GM03348 (cell line): ENCODE data around the gene MXI1.
A peak's percentile ranks its signal among the peaks of the same experiment; 100 is the strongest.

ENCODE experiments used
- DNase-seq: peaks from one replicate; pipeline ENCODE4 v3.0.0; 2012; ENCODE audit warnings: low spot score

MXI1 gene

DNA sequence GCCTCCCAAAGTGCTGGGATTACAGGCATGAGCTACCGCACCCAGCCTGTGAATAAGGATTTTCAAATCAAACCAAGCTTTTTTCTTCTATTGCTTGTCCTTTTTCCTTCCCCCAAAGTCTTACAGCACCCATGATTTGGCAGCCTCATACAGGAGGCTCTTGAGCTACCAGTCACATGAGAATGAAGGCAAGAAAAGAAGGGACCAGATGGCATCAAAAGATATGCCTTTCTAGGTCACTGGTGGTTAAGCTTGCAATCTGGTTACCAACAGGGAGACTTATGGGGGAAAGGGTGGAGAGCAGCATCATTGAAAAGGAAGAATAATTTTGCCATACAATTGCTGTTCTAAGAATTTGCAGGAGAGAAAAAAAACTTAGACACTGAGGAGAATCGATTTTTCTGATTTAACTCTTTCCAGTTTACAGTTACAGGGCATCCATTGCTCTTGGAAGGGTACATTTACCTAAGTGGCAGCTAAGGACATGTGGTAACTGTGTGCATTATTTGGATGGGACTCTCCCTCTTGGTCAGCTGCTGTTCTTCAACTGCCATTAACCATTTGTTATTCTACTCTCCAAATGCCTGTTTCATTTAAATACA, 67.8 kb downstream of the MXI1 start:
- no peak for DNase-seq

- no peak for DNase-seq
Observed at GRCh38 chr10:110276603-110277002, 69.2 kb downstream of the MXI1 start.

DNA sequence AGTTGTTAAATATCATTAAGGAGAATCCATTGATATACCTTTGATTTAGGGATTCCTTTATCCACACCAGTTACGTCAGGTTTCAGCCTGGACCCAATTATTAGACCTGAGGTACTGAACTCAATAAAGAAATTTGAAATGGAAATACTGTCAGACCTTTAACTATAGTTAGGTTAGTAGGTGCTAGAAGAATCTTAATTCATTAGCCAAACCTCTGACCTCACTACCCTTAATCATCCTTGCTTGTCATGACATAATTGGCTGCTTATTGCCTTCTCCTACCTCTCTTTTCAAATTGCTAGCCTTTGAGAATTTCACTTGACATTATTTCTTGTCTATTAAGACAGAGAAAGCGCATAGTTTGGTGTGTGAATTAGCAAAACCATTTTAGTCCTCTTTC, 70.2 kb downstream of the MXI1 start:
- DNase-seq = no peak

DNA sequence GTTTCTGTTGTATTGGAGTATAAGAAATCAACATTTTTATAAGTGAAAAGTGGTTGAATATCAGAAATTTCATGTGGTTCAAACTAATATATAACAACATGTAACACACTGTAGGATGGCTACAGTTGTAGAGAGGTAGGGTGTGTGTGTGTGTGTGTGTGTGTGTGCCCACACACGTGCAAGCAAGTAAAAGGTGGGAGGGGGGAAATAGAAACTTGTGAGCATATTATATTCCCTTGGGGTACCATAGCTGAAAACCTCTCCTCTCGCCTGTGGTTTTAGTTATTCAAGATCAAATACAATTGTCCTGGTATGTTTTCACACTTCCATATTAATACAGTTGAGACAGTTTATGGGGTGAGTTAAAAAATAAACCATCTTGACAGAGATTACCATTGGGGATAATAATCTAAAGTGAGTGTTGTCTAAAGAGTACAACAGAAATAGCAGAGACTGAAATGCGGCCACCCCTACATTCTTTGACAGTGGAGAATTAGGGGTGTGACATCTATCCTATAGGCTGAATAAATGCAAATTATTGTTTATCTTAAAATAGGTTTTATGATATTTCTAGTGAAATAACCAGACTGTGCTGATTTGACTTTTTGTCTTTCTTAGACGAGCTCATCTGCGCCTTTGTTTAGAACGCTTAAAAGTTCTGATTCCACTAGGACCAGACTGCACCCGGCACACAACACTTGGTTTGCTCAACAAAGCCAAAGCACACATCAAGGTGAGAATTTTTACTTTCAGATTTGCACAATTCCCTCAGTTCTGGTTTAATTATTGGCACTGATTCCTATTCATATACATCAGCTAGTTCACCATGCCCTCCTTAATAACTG, 71.4 kb downstream of the MXI1 start:
- no peak for DNase-seq

DNA sequence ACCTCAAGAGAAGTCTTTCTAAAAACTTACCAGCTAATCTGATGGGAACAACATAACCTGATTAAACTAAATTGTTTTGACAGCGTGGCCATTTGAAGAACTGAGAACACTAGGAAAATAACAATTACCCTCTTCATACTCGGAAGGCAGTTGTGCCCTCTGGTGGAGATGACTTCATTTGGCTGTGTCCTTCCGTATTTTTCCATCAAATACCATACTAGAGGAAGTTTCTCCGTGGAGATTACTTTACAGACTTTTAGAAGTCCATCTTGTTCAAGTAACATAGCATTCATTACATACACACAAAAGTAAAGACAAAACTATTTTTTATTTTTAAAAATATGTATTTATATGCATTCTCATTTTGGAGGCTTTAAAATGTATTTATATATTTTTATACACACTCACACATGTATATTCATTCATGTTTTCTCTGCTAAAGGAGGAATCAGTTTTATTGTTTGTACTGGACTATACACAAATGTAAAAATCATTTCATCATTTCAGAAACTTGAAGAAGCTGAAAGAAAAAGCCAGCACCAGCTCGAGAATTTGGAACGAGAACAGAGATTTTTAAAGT, 72.1 kb downstream of the MXI1 start:
- DNase-seq = peak; percentile 71

GRCh38 chr10:110284262-110284661, 76.9 kb downstream of the MXI1 start:
- DNase-seq = no peak

DNA sequence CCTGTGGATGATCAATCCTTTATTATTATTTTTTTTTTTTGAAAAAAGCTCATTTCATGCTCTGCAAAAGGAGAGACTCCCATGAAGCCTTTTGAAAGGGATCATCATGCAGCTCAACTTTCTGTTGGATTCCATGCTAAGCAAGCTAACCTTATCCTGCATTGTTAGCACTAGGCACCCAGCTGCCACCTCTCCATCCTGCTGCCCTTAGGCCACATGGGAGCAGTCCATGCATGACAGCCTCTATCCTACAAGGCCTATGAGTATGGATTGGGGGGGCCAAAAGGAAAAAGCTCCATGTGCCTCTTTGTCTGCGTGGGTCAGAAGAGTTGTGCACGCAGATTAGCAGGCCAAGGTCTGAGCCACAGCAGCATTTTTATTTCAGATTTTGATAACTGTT, 78.1 kb downstream of the MXI1 start:
- no peak for DNase-seq

DNA sequence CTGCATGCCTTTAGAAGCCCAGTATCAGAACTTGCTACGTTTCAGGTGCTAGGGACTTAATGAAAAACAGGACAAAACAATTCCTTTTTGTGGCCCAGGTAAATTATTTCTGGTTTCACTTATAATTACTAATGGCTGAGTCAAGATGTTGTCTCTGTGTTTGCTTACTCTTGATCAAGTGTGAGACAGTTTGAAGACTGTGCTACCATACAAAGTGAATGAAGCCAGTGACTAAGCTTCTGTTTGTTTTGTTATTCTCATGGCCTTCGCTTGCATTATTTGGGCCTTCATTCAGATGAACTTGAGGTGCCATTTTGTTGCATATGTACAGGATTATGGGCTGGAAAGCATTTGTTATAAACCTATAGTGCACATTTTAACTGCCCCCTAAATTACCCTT, 79.4 kb downstream of the MXI1 start:
- DNase-seq = no peak

DNA sequence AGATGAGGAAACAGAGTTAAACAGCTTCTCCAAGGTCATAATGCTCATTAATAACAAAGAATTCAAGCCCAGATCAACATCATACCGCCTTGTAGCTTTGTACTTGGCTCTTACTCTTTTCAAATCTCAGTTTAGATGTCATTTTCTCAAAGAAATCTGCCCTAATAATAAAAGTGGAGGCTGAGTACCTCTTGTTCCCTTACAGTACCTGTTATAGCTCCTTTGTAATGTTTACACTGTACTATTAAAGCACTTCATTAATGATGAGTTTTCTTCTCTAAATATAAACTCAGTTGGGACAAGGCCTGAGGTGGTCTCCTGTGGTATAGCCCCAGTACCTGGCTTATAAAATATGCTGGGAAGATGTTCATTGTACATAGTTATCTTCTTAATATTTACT, 89.6 kb downstream of the MXI1 start:
- DNase-seq = no peak

DNA sequence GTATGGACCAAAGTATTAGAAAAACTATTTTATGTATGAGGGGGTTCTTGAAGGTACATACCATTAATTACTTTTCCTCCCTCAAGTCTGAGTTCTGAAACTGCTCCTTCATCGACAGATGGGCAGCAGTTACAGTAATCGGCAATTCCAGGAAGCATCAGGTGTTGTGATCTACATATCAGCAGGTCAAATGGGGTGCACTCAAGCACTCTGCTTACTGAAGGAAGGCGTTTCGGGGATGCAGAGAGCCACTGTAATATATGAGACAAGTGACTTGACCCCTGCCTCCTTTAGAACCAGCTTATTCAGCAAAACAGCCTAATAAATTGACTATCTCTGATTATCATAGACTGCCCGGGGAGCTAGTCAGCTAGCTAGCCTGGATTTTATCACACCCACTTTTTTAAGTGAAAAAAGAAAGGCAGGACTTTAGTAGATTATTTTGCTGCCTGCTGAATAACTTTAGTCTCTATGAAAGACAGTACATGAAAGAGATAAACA, 93.1 kb downstream of the MXI1 start:
- no peak for DNase-seq

DNA sequence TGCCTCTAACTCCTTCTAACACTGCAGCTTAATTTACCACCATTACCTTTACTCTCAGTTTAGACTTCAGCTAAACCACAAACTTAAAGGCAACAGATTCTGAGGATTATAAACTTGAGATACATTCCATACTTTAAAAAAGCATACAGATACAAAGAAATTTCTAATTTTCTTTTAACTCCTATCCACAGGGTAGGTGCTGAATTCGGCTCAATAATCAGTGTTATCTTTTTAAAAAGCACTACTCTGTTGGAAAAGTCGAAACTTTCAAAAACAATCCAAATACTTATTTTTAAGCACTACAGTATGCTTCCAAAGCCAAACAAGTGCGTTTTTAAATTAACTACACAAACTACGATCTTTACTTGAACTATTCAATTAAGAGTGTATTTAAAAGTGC, 96.3 kb downstream of the MXI1 start:
- no peak for DNase-seq

GRCh38 chr10:110304394-110304779, 97.0 kb downstream of the MXI1 start:
- peak; percentile 71 for DNase-seq

DNA sequence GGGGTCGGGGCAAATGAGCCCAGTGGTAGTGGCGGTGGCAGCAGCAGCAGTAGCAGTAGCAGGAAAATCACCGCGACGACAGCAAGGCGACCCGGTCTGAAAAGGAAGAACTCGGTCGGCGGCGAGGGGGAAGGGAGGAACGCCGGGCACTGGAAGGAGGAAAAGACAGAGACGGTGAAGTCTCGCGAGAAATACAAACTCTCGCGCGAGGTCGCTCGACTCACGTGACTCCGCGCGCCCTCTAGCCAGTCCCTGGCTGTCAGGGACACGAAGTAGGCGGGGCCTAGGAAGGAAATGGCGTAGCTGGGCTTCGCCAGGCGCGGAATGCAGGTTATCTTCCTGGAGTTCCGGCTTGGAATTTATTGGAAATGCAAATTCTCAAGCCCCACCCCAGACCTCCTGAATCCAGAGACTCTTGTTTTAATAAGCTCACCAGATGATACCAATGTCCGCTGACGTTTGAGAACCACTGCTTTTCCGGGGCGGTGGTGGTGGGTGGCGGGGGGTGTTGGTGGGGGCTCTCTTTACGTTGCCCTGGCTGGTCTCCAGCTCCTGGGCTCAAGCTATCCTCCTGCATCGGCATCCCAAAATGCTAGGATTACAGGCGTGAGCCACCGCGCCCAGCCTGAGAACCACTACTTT, 97.5 kb downstream of the MXI1 start, which contains the start of gene SMNDC1:
SMNDC1 (minus strand) TSS at position 141 of the 642 bp plus-strand sequence. CDS start 1,333 bp downstream, outside the sequence.
- peak; percentile 97 for DNase-seq

DNA sequence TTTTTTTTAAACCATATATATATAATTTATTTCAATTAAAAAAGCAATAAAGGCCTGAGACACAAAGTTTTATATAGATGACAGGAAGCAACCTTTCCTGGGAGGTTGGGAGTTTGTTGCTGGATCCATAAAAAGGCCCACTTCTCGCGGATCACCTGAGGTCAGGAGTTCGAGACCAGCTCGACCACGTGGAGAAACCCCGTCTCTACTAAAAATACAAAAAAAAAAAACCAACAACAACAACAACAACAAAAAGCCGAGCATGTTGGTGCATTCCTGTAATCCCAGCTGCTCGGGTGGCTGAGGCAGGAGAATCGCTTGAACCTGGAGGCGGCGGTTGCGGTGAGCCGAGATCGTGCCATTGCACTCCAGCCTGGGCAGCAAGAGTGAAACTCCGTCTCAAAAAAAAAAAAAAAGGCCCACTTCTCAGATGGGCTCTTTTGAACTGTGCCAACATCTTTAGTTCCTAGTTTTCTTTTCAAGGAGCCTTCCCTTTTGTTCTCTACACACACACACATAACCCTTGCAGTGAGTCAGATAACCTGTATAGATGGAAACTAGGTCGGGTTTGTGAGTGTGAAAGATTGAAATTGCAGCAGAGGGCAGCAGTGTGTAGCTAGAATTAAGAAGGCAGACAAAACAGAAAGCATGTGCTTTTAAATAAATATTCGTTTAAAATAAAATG, 98.5 kb downstream of the MXI1 start:
- DNase-seq = peak; percentile 61

- DNase-seq = no peak
Observed at GRCh38 chr10:110306452-110306768, 99.0 kb downstream of the MXI1 start.

- no peak for DNase-seq
Observed at GRCh38 chr10:110307805-110308204, 100.4 kb downstream of the MXI1 start.

DNA sequence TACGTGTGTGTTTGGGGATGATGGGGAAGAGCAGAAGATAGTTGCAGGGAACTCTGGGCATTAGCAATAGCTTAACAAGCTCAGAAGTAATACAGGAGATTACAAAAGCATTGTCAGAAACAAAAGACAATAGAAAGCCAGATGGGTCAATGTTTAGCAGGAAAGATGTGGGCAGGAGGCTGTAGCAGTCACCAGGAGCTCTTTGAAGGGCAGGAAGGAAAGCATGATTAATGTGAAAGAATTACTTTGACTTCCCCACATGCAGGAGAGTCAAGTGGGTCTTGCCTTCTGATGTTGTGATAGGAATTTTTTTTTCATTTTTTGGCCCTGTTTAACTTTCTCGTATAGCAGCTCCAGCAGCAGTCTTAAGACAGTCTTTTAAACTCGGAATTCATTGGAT, 103.3 kb downstream of the MXI1 start:
- no peak for DNase-seq

DNA sequence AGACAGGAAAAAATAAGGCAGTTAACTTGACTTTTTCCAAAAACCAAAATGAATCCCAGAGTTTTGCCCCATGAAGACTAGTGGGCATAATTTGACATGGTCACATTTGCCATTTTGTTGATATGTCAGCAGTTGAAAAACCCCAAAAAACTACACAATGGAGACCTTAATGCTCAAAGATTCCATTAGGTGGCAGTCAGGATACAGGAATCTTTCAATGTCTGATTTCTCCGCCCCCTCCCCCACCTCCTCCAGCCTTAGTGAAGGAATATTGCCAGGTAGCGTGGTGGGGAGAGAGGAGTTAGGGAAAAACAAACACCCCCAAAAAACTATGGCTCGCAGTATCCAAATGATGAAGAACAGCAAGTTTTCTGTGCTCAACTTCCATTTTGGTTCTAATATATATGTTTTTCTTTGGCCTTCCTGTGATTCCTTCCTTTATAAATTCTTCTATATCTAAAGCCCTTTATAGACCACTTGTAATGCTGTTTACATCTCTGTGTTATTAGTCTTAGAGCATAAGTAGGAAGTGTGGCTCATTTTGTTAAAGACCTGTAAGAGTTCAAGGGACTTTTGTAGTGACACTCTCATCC, 104.0 kb downstream of the MXI1 start:
- DNase-seq = peak; percentile 68

- DNase-seq = no peak
Observed at GRCh38 chr10:110312206-110312605, 104.8 kb downstream of the MXI1 start.

DNA sequence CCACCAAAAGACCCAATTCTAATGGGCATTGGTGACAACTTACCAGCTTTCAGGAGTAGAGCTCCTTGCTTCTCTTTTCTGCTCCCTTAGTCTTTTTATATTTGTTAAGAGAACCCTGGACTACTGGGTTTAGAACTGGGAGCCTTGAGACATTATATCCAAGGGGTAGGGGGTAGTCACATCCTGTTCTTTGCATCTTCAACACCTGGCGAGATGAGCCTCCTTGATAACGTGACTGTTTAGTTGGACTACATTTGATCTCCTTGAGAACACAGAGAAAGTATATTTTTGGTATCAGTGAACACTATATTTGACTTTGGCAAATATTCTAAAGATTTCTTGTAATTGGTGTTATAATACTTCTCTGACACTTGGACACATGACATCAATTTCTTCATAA, 106.3 kb downstream of the MXI1 start:
- DNase-seq = no peak
